GM23248 (cell line): Measurements from ENCODE around the gene SMARCD2.
"Not testable (repeated sequence)": the region's sequence is repeated elsewhere in the genome, so short reads cannot be mapped to it uniquely, and the experiment has no call there.

Experiments used
- EZH2 ChIP-seq: fragments of 200-600 bp; sonication (generic); IDR thresholded peaks from 2 replicates; pipeline ENCODE4 v1.6.1; 2018; ENCODE audit warnings: antibody characterized with exemption, mild to moderate bottlenecking; ENCODE audit not compliant: insufficient read depth, poor library complexity, severe bottlenecking
- EZH2phosphoT487 ChIP-seq: fragments of 200-600 bp; sonication (generic); IDR thresholded peaks from 2 replicates; pipeline ENCODE4 v1.6.1; 2018; ENCODE audit warnings: antibody characterized with exemption, moderate library complexity, mild to moderate bottlenecking, low read depth; ENCODE audit not compliant: insufficient read depth

- TF ChIP-seq EZH2phosphoT487, EZH2: not testable (repeated sequence)
Measured at GRCh38 chr17:63873577-63873976, 31.1 kb upstream of the SMARCD2 start, which contains the start of gene CSH2.
